Left ventricle myocardium superior (tissue), 1 donor: ENCODE data around the gene GSTP1. TPM values are rescaled to one million over a fixed set of nuclear protein-coding genes. Genes with fewer than 3 reads are reported as not detected.
"Not testable (repeated sequence)": the region's sequence is repeated elsewhere in the genome, so short reads cannot be mapped to it uniquely, and the experiment has no call there.

Experiments used
- ATAC-seq: fragments of 200-7000 bp; cut with Tn5 transposase; one replicate; pipeline ENCODE4 v1.9.1; 2020; ENCODE audit warnings: mild to moderate bottlenecking, moderate library complexity
- DNase-seq: peaks from one replicate; pipeline ENCODE4 v3.0.0-alpha.2; 2020
- intact Hi-C: fragments of 100-400 bp; cut with micrococcal nuclease; formaldehyde crosslinking; loops from one replicate; pipeline ENCODE4 v1.11.0; 2022
- total RNA-seq: library from RNA; stranded (reverse); fragmentation: NEBNext Ultra II Directional; extraction: Animal tissue kit (Norgen Biotek cat#: 25700); gene quantifications from one replicate; pipeline ENCODE4 v1.2.1, GENCODE V29; 2021
- donor health status: DM: no; HTN: yes; CAD: no; lungs with severe emphysema.

The GSTP1 gene
- total RNA-seq, 1 donor from 2014 or later = 360 TPM

GRCh38 chr11:67561971-67562619 lies 21.5 kb upstream of the GSTP1 start:
- no peak for ATAC-seq
- intact Hi-C loops = no loop called here

GRCh38 chr11:67562963-67563704 lies 20.5 kb upstream of the GSTP1 start:
- ATAC-seq (no peak), DNase-seq (no peak)
- intact Hi-C loops = no loop called here

More at GRCh38 chr11:67561971-67562619, 21.5 kb upstream of the GSTP1 start:
- no peak for DNase-seq

GRCh38 chr11:67563705-67564114 lies 19.9 kb upstream of the GSTP1 start:
- ATAC-seq = peak; percentile 85
- intact Hi-C loops = not testable (repeated sequence)

GRCh38 chr11:67564230-67564629 lies 19.4 kb upstream of the GSTP1 start:
- intact Hi-C loops = no loop called here
- ATAC-seq (no peak), DNase-seq (no peak)

More at GRCh38 chr11:67563705-67564114, 19.9 kb upstream of the GSTP1 start:
- peak; percentile 56 for DNase-seq

GRCh38 chr11:67571443-67571842 lies 12.2 kb upstream of the GSTP1 start:
- intact Hi-C loops = no loop called here
- no peak for ATAC-seq
- no peak for DNase-seq

GRCh38 chr11:67572305-67572704 lies 11.3 kb upstream of the GSTP1 start:
- intact Hi-C loops = no loop called here
- DNase-seq (no peak), ATAC-seq (no peak)

GRCh38 chr11:67572747-67573419 lies 10.7 kb upstream of the GSTP1 start:
- ATAC-seq = peak; percentile 37
- intact Hi-C loops = no loop called here
- peak; percentile 62 for DNase-seq

- no peak for ATAC-seq
- intact Hi-C loops = no loop called here
- DNase-seq = no peak
These were observed 8.7 kb upstream of the GSTP1 start for GRCh38 chr11:67574938-67575337.

- ATAC-seq = no peak
- no peak for DNase-seq
- intact Hi-C loops = no loop called here
These were observed 6.7 kb upstream of the GSTP1 start for GRCh38 chr11:67576735-67577475.

- ATAC-seq (no peak), DNase-seq (no peak)
- intact Hi-C loops = no loop called here
These were observed 5.7 kb upstream of the GSTP1 start for GRCh38 chr11:67577951-67578350.

- ATAC-seq = no peak
These were observed 2.1 kb upstream of the GSTP1 start for GRCh38 chr11:67581469-67581868.

GRCh38 chr11:67582011-67582410 lies 1.6 kb upstream of the GSTP1 start:
- DNase-seq = no peak
- intact Hi-C loops = no loop called here
- ATAC-seq = no peak

More at GRCh38 chr11:67581469-67581868, 2.1 kb upstream of the GSTP1 start:
- intact Hi-C loops = no loop called here
- no peak for DNase-seq

GRCh38 chr11:67584205-67584880 lies 731 bp downstream of the GSTP1 start:
- ATAC-seq (peak; percentile 78), DNase-seq (peak; percentile 84)
- intact Hi-C loops = no loop called here

GRCh38 chr11:67584881-67585873 lies 1.6 kb downstream of the GSTP1 start:
- intact Hi-C loops = no loop called here
- ATAC-seq = no peak
- DNase-seq = no peak

- ATAC-seq = no peak
- intact Hi-C loops = no loop called here
- no peak for DNase-seq
These were observed 2.3 kb downstream of the GSTP1 start for GRCh38 chr11:67585911-67586310.

- DNase-seq (no peak), ATAC-seq (no peak)
- intact Hi-C loops = no loop called here
These were observed 3.1 kb downstream of the GSTP1 start for GRCh38 chr11:67586568-67587250.

- intact Hi-C loops = no loop called here
- ATAC-seq (no peak), DNase-seq (no peak)
These were observed 4.5 kb downstream of the GSTP1 start for GRCh38 chr11:67588136-67588503.
